Gastrocnemius medialis (tissue), 4 donors: ENCODE data around the gene CDKL1.

ENCODE experiments used
- CTCF ChIP-seq, 5 experiments: fragments of 450-650 bp in 3 of 5; fragments of 200-600 bp in 2 of 5; sonication (generic) in 2 of 5; IDR thresholded peaks in 4 of 5; conservative IDR thresholded peaks in 1 of 5; 1 replicate in 4 of 5; 2 replicates in 1 of 5; pipeline ENCODE4 v1.5.1; 2016 to 2019; ENCODE audit warnings: antibody characterized with exemption in 5 of 5, mild to moderate bottlenecking in 3 of 5, moderate library complexity in 3 of 5
- POLR2A ChIP-seq, 2 donors: fragments of 450-650 bp; IDR thresholded peaks; one replicate each; pipeline ENCODE4 v1.6.1; 2017; ENCODE audit warnings: antibody characterized with exemption in 2 of 2, mild to moderate bottlenecking in 2 of 2, moderate library complexity in 2 of 2

- TF ChIP-seq POLR2A (IDR thresholded peaks at IDR 0.05) = no peak
- no peak for TF ChIP-seq CTCF (IDR thresholded peaks at IDR 0.05 in 4 of 5, conservative IDR thresholded peaks at IDR 0.05 in 1 of 5)
Observed at GRCh38 chr14:50410071-50410470, 13.4 kb upstream of the CDKL1 start.
